ENCODE results near the gene NRG2.

GRCh38 chr5:139814191-139814601, 228.9 kb downstream of the NRG2 start:
- TF ChIP-seq, protein P1, sequence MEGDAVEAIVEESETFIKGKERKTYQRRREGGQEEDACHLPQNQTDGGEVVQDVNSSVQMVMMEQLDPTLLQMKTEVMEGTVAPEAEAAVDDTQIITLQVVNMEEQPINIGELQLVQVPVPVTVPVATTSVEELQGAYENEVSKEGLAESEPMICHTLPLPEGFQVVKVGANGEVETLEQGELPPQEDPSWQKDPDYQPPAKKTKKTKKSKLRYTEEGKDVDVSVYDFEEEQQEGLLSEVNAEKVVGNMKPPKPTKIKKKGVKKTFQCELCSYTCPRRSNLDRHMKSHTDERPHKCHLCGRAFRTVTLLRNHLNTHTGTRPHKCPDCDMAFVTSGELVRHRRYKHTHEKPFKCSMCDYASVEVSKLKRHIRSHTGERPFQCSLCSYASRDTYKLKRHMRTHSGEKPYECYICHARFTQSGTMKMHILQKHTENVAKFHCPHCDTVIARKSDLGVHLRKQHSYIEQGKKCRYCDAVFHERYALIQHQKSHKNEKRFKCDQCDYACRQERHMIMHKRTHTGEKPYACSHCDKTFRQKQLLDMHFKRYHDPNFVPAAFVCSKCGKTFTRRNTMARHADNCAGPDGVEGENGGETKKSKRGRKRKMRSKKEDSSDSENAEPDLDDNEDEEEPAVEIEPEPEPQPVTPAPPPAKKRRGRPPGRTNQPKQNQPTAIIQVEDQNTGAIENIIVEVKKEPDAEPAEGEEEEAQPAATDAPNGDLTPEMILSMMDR (IDR thresholded peaks at IDR 0.05; ENCODE audit: control extremely low read depth in 1 of 3, insufficient read depth in 1 of 3, low read depth in 1 of 3, low read length in 3 of 3) = no peak
- no peak for TF ChIP-seq JUND (IDR thresholded peaks at IDR 0.05; ENCODE audit: low read length)
- TF ChIP-seq SRF (IDR thresholded peaks at IDR 0.05; ENCODE audit: low read depth, low read length) = no peak
- no peak for TF ChIP-seq RXRA (IDR thresholded peaks at IDR 0.05; ENCODE audit: insufficient read depth, low read depth, low read length)
- no peak for TF ChIP-seq EP300 (IDR thresholded peaks at IDR 0.05; ENCODE audit: borderline replicate concordance in 1 of 2, low read depth in 2 of 2, low read length in 2 of 2)
- TF ChIP-seq MAX (IDR thresholded peaks at IDR 0.05) = no peak
- TF ChIP-seq SIN3A (conservative IDR thresholded peaks at IDR 0.05 in 1 of 2, IDR thresholded peaks at IDR 0.05 in 1 of 2; ENCODE audit: low read depth in 1 of 2, low read length in 2 of 2) = no peak
- TF ChIP-seq NRF1 (IDR thresholded peaks at IDR 0.05; ENCODE audit: low read depth, low read length) = no peak
- no peak for TF ChIP-seq EGR1 (IDR thresholded peaks at IDR 0.05; ENCODE audit: borderline replicate concordance, low read depth, low read length)
- TF ChIP-seq RFX5 (IDR thresholded peaks at IDR 0.05; ENCODE audit: borderline replicate concordance, low read depth, low read length) = no peak
- TF ChIP-seq CBX5 (IDR thresholded peaks at IDR 0.05; ENCODE audit: low read depth, low read length) = no peak
- TF ChIP-seq ZNF274 (IDR thresholded peaks at IDR 0.05; ENCODE audit: borderline replicate concordance, extremely low read depth, low read length) = no peak
- TF ChIP-seq TEAD4 (IDR thresholded peaks at IDR 0.05; ENCODE audit: low read depth, low read length) = no peak

Data from H1 (cell line).